ENCODE measurements around the gene HIGD1B.
"Not testable (repeated sequence)": the region's sequence is repeated elsewhere in the genome, so short reads cannot be mapped to it uniquely, and the experiment has no call there.

The HIGD1B gene

DNA sequence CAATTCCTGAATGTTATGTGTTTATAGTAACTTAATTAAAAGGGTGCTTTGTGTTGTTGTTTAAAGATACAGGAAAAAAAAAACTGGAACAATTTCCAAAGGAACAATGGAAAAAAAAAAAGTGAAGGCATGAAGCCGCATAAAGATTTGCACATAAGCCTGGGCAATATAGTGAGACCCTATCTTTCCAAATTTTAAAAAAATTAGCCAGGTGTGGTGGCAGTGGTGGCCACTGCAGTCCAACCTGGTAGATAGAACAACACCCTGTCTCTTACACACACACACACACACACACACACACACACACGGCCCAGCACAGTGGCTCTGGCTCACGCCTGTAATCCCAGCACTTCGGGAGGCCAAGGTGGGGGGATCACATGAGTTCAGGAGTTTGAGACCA, 39.5 kb upstream of the HIGD1B start:
- DNase-seq (ENCODE audit: low spot score), result no peak

DNA sequence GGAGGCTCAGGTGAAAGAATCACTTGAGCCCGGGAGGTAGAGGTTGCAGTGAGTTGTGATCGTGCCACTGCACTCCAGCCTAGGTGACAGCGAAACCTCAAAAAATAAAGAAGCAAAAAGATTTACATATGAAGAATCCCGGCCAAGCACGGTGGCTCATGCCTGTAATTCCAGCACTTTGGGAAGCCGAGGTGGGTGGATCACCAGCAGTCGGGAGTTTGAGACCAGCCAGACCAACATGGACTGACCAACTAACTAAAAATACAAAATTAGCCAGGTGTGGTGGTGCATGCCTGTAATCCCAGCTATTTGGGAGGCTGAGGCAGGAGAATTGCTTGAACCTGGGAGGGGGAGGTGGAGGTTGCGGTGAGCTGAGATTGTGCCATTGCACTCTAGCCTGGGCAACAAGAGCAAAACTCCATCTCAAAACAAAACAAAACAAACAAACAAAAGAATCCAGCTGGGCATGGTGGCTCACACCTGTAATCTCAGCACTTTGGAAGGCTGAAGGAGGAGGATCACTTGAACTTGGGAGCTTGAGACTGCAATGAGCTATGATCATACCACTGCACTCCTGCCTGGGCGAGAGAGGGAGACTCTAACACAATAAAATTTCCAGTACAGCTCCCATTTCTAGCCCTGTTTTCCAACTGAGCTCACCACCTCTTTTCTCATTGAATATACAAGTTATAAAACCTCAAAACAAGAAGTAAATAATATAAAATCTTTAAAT, 38.9 kb upstream of the HIGD1B start:
- DNase-seq (ENCODE audit: low spot score), result not testable (repeated sequence)

More for the DNA sequence above, 39.5 kb upstream of the HIGD1B start:
- TF ChIP-seq, protein P1, sequence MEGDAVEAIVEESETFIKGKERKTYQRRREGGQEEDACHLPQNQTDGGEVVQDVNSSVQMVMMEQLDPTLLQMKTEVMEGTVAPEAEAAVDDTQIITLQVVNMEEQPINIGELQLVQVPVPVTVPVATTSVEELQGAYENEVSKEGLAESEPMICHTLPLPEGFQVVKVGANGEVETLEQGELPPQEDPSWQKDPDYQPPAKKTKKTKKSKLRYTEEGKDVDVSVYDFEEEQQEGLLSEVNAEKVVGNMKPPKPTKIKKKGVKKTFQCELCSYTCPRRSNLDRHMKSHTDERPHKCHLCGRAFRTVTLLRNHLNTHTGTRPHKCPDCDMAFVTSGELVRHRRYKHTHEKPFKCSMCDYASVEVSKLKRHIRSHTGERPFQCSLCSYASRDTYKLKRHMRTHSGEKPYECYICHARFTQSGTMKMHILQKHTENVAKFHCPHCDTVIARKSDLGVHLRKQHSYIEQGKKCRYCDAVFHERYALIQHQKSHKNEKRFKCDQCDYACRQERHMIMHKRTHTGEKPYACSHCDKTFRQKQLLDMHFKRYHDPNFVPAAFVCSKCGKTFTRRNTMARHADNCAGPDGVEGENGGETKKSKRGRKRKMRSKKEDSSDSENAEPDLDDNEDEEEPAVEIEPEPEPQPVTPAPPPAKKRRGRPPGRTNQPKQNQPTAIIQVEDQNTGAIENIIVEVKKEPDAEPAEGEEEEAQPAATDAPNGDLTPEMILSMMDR (IDR thresholded peaks at IDR 0.05; ENCODE audit: extremely low read depth, missing control alignments), result no peak

- TF ChIP-seq, protein P1 (IDR thresholded peaks at IDR 0.05; ENCODE audit: extremely low read depth, missing control alignments), result no peak
- no peak for DNase-seq (ENCODE audit: low spot score)
These were observed 35.4 kb upstream of the HIGD1B start for GRCh38 chr17:44812263-44812662.

DNA sequence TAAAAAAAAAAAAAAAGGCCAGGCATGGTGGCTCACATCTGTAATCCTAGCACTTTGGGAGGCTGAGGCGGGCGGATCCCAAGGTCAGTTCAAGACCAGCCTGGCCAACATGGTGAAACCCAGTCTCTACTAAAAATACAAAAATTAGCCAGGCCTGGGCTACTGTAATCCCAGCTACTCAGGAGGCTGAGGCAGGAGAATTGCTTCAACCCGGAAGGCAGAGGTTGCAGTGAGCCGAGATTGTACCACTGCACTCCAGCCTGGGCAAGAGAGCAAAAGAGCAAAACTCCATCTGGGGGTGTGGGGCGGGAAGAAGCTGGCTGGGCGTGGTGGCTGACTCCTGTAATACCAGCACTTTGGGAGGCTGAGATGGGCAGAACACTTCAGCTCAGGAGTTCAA, 29.2 kb upstream of the HIGD1B start:
- not testable (repeated sequence) for DNase-seq (ENCODE audit: low spot score)

GRCh38 chr17:44820631-44821212, 27.0 kb upstream of the HIGD1B start:
- DNase-seq (ENCODE audit: low spot score), result no peak
- TF ChIP-seq, protein P1 (IDR thresholded peaks at IDR 0.05; ENCODE audit: extremely low read depth, missing control alignments), result no peak

GRCh38 chr17:44825236-44825635, 22.4 kb upstream of the HIGD1B start:
- not testable (repeated sequence) for DNase-seq (ENCODE audit: low spot score)

- TF ChIP-seq, protein P1 (IDR thresholded peaks at IDR 0.05; ENCODE audit: extremely low read depth, missing control alignments), result no peak
- no peak for DNase-seq (ENCODE audit: low spot score)
These were observed 21.4 kb upstream of the HIGD1B start for GRCh38 chr17:44826123-44826790.

GRCh38 chr17:44827863-44828262, 19.8 kb upstream of the HIGD1B start:
- DNase-seq (ENCODE audit: low spot score), result no peak
- TF ChIP-seq, protein P1 (IDR thresholded peaks at IDR 0.05; ENCODE audit: extremely low read depth, missing control alignments), result no peak

All from GM20000 (cell line).